Measurements from ENCODE around the gene TIMM22.
"Not testable (repeated sequence)": the region's sequence is repeated elsewhere in the genome, so short reads cannot be mapped to it uniquely, and the experiment has no call there.

Gene TIMM22

GRCh38 chr17:1047177-1047878, 50.4 kb downstream of the TIMM22 start:
- no peak overlapping the region for H3K4me3 ChIP-seq (ENCODE audit: low read length)
- no peak for DNase-seq (ENCODE audit: low read depth)
- peak; percentile 53 for TF ChIP-seq CTCF (conservative IDR thresholded peaks at IDR 0.05; ENCODE audit: low read depth, low read length)

GRCh38 chr17:1047879-1048470, 51.0 kb downstream of the TIMM22 start:
- no peak for TF ChIP-seq CTCF (conservative IDR thresholded peaks at IDR 0.05; ENCODE audit: low read depth, low read length)
- no peak overlapping the region for H3K4me3 ChIP-seq (ENCODE audit: low read length)
- no peak for DNase-seq (ENCODE audit: low read depth)

- not testable (repeated sequence) for DNase-seq (ENCODE audit: low read depth); H3K4me3 ChIP-seq (ENCODE audit: low read length)
Observed at GRCh38 chr17:1048516-1049115, 51.7 kb downstream of the TIMM22 start.

GRCh38 chr17:1049446-1050225, 52.7 kb downstream of the TIMM22 start:
- no peak for DNase-seq (ENCODE audit: low read depth)
- TF ChIP-seq CTCF (conservative IDR thresholded peaks at IDR 0.05; ENCODE audit: low read depth, low read length), result no peak
- H3K4me3 ChIP-seq (ENCODE audit: low read length), result no peak overlapping the region

- H3K4me3 ChIP-seq (ENCODE audit: low read length), result no peak overlapping the region
- no peak for TF ChIP-seq CTCF (conservative IDR thresholded peaks at IDR 0.05; ENCODE audit: low read depth, low read length)
- no peak for DNase-seq (ENCODE audit: low read depth)
Observed at GRCh38 chr17:1050246-1050995, 53.5 kb downstream of the TIMM22 start.

- H3K4me3 ChIP-seq (ENCODE audit: low read length), result no peak overlapping the region
- TF ChIP-seq CTCF (conservative IDR thresholded peaks at IDR 0.05; ENCODE audit: low read depth, low read length), result no peak
- no peak for DNase-seq (ENCODE audit: low read depth)
Observed at GRCh38 chr17:1050996-1051925, 54.3 kb downstream of the TIMM22 start.
